ENCODE results near the gene CARD6. TPM values are rescaled to one million over a fixed set of nuclear protein-coding genes. Genes with fewer than 3 reads are reported as not detected.

Gene CARD6
- total RNA-seq, 1 experiment from 2014 or later, result 5.6 TPM

DNA sequence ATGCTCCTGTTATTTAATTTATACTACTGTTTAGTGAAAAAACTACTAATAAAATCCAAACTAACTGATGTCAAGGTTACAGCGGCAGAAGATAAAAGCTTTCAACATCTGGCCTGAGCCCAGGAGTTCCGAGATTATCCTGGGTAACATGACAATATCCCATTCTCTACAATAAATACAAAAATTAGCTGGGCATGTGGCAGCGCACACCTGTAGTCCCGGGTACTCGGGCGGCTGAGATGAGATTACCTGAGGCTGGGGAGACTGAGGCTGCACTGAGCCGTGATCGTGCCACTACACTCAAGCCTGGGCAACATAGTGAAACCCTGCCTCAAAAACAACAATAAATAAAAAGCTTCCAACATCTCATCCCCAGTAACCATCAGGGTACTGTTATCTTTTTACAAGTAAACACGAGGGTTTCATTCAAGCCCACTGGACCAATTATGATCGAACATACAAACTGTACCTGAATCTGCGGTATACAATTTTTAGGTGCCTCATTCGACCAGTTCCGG, 7.4 kb upstream of the CARD6 start:
- Mint-ChIP-seq H3K4me1 (ENCODE audit: insufficient read depth, unreplicated experiment) (peaks cover 26% of the 10 kb centered on the region), H3K27ac (ENCODE audit: low read depth, unreplicated experiment) (peak overlapping the region; percentile 98), H3K36me3 (ENCODE audit: insufficient read depth, unreplicated experiment) (peaks cover 68% of the 10 kb centered on the region), H3K27me3 (ENCODE audit: insufficient read depth, unreplicated experiment) (no peaks in the 10 kb centered on the region), H3K9me3 (ENCODE audit: unreplicated experiment) (no peaks in the 10 kb centered on the region), H3K4me3 (ENCODE audit: unreplicated experiment) (peak overlapping the region; percentile 98)
- no peak for DNase-seq (ENCODE audit: unreplicated experiment)
- ChIA-PET POLR2A (interaction anchor here (0.7 to 6.0 kb wide), 7 partner anchors 10 to 1666 kb away, joined by 3 to 50 read pairs (median 7); partner anchors contain the start of gene TTC33), CTCF (interaction anchor here (0.8 kb wide), 1 partner anchor 40 kb away, joined by 3 read pairs; no protein-coding TSS in a partner anchor)
- no TSS peak for BruUV-seq (replicated peaks)
- intact Hi-C loops (cut with micrococcal nuclease), result loop anchor here (2.0 kb wide), 1 partner anchor 79 kb away; the partner anchor contains the start of gene TTC33
- TF ChIP-seq, protein P1, sequence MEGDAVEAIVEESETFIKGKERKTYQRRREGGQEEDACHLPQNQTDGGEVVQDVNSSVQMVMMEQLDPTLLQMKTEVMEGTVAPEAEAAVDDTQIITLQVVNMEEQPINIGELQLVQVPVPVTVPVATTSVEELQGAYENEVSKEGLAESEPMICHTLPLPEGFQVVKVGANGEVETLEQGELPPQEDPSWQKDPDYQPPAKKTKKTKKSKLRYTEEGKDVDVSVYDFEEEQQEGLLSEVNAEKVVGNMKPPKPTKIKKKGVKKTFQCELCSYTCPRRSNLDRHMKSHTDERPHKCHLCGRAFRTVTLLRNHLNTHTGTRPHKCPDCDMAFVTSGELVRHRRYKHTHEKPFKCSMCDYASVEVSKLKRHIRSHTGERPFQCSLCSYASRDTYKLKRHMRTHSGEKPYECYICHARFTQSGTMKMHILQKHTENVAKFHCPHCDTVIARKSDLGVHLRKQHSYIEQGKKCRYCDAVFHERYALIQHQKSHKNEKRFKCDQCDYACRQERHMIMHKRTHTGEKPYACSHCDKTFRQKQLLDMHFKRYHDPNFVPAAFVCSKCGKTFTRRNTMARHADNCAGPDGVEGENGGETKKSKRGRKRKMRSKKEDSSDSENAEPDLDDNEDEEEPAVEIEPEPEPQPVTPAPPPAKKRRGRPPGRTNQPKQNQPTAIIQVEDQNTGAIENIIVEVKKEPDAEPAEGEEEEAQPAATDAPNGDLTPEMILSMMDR (IDR thresholded peaks at IDR 0.05; ENCODE audit: unreplicated experiment), result no peak

DNA sequence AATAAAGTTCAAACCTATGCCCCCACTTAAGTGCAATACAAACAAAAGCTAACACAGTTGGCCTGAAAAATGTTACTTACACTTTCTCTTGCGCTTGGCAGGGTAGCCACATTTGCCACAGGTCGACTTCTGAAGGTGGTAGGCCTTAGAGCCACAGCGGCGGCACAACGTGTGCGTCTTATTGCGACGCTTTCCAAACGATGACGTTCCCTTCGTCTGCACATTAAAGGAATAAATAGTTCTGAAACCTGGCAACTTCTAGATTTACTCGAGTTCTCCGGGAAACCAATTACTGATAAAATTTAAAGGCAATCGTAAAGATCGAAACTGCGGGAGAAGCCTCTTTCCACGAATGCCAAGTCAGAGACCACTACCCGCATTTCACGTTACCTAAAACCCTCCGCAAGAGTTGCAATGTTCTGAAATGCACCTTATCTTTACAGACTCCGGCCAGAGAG, 6.7 kb upstream of the CARD6 start:
- H3K27ac Mint-ChIP-seq (ENCODE audit: low read depth, unreplicated experiment), result peak overlapping the region; percentile 98
- TF ChIP-seq, protein P1 (IDR thresholded peaks at IDR 0.05; ENCODE audit: unreplicated experiment), result no peak
- intact Hi-C loops (cut with micrococcal nuclease), result loop anchor here (2.0 kb wide), 1 partner anchor 80 kb away; the partner anchor contains the start of gene TTC33
- TSS peak; percentile 58 for BruUV-seq (replicated peaks)
- H3K27me3 Mint-ChIP-seq (ENCODE audit: insufficient read depth, unreplicated experiment), result no peaks in the 10 kb centered on the region
- no peaks in the 10 kb centered on the region for H3K9me3 Mint-ChIP-seq (ENCODE audit: unreplicated experiment)
- H3K4me3 Mint-ChIP-seq (ENCODE audit: unreplicated experiment), result peak overlapping the region; percentile 98
- DNase-seq (ENCODE audit: unreplicated experiment), result no peak
- ChIA-PET POLR2A (interaction anchor here (1.0 to 6.0 kb wide), 12 partner anchors 9 to 79 kb away, joined by 3 to 50 read pairs (median 6); partner anchors contain the start of gene TTC33), CTCF (interaction anchor here (0.8 kb wide), 1 partner anchor 39 kb away, joined by 3 read pairs; no protein-coding TSS in a partner anchor)
- peaks cover 20% of the 10 kb centered on the region for H3K4me1 Mint-ChIP-seq (ENCODE audit: insufficient read depth, unreplicated experiment)
- H3K36me3 Mint-ChIP-seq (ENCODE audit: insufficient read depth, unreplicated experiment), result peaks cover 61% of the 10 kb centered on the region

DNA sequence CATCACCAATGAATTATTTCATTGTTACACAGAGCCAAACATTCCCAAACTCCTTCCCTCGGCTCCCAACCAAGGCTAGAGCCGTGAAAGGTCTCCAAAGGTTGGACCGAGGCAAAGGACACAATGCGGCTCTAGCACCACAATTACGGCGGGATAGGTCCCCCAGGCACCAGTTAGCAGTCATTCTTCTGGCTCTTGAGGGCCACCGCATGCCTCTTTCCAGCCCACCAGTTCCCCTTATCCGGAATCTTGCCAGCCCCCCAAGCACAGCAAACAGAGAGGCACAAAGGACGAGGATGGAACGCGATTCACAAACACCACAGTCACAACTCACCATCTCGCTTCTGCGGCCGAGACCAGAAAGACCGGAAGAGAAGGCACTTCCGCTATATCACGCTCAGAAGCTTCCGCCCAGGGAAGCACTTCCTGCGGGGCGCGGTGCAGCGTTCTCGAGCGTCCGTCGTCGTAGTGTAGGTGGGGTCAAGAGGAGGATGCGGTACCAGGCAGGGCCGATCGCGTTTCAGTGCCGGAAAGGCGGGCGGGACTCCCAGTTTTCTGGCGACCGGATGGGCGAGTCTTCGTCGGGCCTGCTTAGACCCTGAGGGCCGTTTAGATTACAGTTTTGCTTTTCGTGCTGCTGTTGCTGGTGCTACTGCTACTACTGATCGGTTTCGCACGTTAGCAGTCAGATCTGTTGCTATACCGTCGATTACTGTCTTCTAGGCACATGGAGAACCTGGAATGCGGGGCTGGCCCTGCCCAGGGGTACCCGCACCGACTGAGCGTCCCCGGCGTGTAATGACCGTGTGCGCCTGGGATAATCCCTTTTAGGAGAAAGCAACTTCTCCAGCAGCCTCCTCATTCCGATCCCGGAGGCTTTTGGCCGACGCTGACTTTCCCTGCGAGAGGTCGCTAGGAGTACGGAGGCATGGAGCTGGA, 6.0 kb upstream of the CARD6 start, which contains the start of gene RPL37:
TSS of gene RPL37 (minus strand) at position 374 of the 939 bp plus-strand sequence. CDS start at position 337, 37 bp downstream.
- peaks cover 54% of the 10 kb centered on the region for H3K36me3 Mint-ChIP-seq (ENCODE audit: insufficient read depth, unreplicated experiment)
- TF ChIP-seq, protein P1 (IDR thresholded peaks at IDR 0.05; ENCODE audit: unreplicated experiment), result no peak
- peak within 1 kb of the TSS; percentile 98 for H3K4me3 Mint-ChIP-seq (ENCODE audit: unreplicated experiment)
- H3K27me3 Mint-ChIP-seq (ENCODE audit: insufficient read depth, unreplicated experiment), result no peaks in the 10 kb centered on the region
- ChIA-PET CTCF (interaction anchor here (0.8 kb wide), 1 partner anchor 39 kb away, joined by 3 read pairs; no protein-coding TSS in a partner anchor), POLR2A (interaction anchor here (0.6 to 6.0 kb wide), 26 partner anchors 9 to 1975 kb away, joined by 3 to 50 read pairs (median 5); partner anchors contain the start of genes PTGER4, RIMOC1 and TTC33)
- BruUV-seq (replicated peaks), result TSS peak; percentile 98
- DNase-seq (ENCODE audit: unreplicated experiment), result peak; percentile 97
- intact Hi-C loops (cut with micrococcal nuclease), result loop anchor here (2.0 kb wide), 1 partner anchor 80 kb away; the partner anchor contains the start of gene TTC33
- H3K27ac Mint-ChIP-seq (ENCODE audit: low read depth, unreplicated experiment), result peak within 1 kb of the TSS; percentile 98
- no peaks in the 10 kb centered on the region for H3K9me3 Mint-ChIP-seq (ENCODE audit: unreplicated experiment)
- H3K4me1 Mint-ChIP-seq (ENCODE audit: insufficient read depth, unreplicated experiment), result peaks cover 17% of the 10 kb centered on the region
